SHP77 (cell line): ENCODE results near the gene COL21A1.
A peak's percentile ranks its signal among the peaks of the same experiment; 100 is the strongest.
"Not testable (repeated sequence)": the region's sequence is repeated elsewhere in the genome, so short reads cannot be mapped to it uniquely, and the experiment has no call there.

ENCODE experiments used
- DNase-seq, 2 experiments: peaks; one replicate each; lab custom pipeline; 2025; lab: John Stamatoyannopoulos, UW

The COL21A1 gene

GRCh38 chr6:56246881-56247653 lies at the start of gene COL21A1:
Gene COL21A1 (minus strand): TSS chr6:56247580. CDS start chr6:56182618, 64,962 bp downstream.
- no peak for DNase-seq

- no peak for DNase-seq
Observed at GRCh38 chr6:56293781-56294180, 46.4 kb upstream of the COL21A1 start.

- peak; percentile 25 to 38 for DNase-seq
Observed at GRCh38 chr6:56292505-56293181, 45.3 kb upstream of the COL21A1 start.

GRCh38 chr6:56291302-56291917 lies 44.0 kb upstream of the COL21A1 start:
- no peak for DNase-seq

- no peak for DNase-seq
Observed at GRCh38 chr6:56289721-56290120, 42.3 kb upstream of the COL21A1 start.

GRCh38 chr6:56288347-56288746 lies 41.0 kb upstream of the COL21A1 start:
- DNase-seq = no peak

- no peak for DNase-seq
Observed at GRCh38 chr6:56282391-56282790, 35.0 kb upstream of the COL21A1 start.

GRCh38 chr6:56280126-56280525 lies 32.7 kb upstream of the COL21A1 start:
- no peak for DNase-seq

- DNase-seq = no peak
Observed at GRCh38 chr6:56279331-56280080, 32.1 kb upstream of the COL21A1 start.

GRCh38 chr6:56278171-56278591 lies 30.8 kb upstream of the COL21A1 start:
- no peak for DNase-seq

- no peak for DNase-seq
Observed at GRCh38 chr6:56270812-56271441, 23.5 kb upstream of the COL21A1 start.

GRCh38 chr6:56268266-56268665 lies 20.9 kb upstream of the COL21A1 start:
- no peak for DNase-seq

GRCh38 chr6:56266011-56266410 lies 18.6 kb upstream of the COL21A1 start:
- DNase-seq = no peak

GRCh38 chr6:56263596-56264315 lies 16.4 kb upstream of the COL21A1 start:
- DNase-seq = no peak

GRCh38 chr6:56260593-56260992 lies 13.2 kb upstream of the COL21A1 start:
- not testable (repeated sequence) for DNase-seq

- peak in 1 of 2 experiments; percentile 21 for DNase-seq
Observed at GRCh38 chr6:56259234-56260077, 12.1 kb upstream of the COL21A1 start.

GRCh38 chr6:56255349-56255748 lies 8.0 kb upstream of the COL21A1 start:
- no peak for DNase-seq

- DNase-seq = no peak
Observed at GRCh38 chr6:56250266-56250665, 2.9 kb upstream of the COL21A1 start.

GRCh38 chr6:56247654-56248122 lies 308 bp upstream of the COL21A1 start:
- DNase-seq = no peak

GRCh38 chr6:56246541-56246880 lies 869 bp downstream of the COL21A1 start:
- peak in 1 of 2 experiments; percentile 30 for DNase-seq
